ENCODE measurements around the gene APOL6. TPM values are rescaled to one million over a fixed set of nuclear protein-coding genes. Genes with fewer than 3 reads are reported as not detected.

APOL6 gene
- total and polyA plus RNA-seq, 10 of the 15 experiments (the other 5 are each of a cell fraction or from before 2014, with no cell fraction given), result 4.3 to 22.9 (median 9.3) TPM

DNA sequence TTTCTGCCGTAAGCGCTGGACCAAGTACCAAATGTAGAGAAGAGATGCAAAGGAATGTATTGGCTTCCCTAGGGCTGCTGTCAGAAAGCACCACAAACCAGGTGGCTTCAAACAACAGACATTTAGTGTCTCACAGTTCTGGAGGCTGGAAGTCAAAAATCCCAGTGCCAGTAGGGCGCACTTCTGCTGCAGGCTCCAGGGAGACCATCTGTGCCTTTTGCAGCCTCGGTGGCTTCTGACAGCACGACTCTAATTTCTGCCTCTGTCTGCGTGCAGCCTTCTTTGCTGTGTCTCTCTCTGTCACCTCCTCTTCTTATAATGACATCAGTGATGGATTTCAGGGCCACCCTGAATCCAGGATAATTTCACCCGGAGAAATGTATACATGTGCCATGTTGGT lies 2.8 kb downstream of the APOL6 start (continued):
- TF ChIP-seq, protein P1, sequence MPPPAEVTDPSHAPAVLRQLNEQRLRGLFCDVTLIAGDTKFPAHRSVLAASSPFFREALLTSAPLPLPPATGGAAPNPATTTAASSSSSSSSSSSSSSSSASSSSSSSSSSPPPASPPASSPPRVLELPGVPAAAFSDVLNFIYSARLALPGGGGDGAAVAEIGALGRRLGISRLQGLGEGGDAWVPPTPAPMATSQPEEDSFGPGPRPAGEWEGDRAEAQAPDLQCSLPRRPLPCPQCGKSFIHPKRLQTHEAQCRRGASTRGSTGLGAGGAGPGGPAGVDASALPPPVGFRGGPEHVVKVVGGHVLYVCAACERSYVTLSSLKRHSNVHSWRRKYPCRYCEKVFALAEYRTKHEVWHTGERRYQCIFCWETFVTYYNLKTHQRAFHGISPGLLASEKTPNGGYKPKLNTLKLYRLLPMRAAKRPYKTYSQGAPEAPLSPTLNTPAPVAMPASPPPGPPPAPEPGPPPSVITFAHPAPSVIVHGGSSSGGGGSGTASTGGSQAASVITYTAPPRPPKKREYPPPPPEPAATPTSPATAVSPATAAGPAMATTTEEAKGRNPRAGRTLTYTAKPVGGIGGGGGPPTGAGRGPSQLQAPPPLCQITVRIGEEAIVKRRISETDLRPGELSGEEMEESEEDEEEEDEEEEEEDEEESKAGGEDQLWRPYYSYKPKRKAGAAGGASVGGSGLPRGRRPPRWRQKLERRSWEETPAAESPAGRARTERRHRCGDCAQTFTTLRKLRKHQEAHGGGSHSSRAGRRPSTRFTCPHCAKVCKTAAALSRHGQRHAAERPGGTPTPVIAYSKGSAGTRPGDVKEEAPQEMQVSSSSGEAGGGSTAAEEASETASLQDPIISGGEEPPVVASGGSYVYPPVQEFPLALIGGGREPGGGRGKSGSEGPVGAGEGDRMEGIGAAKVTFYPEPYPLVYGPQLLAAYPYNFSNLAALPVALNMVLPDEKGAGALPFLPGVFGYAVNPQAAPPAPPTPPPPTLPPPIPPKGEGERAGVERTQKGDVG (CRISPR knock-in tag; IDR thresholded peaks at IDR 0.05), result no peak
- TF ChIP-seq SP1 (IDR thresholded peaks at IDR 0.05; ENCODE audit: low read depth, low read length) (no peak), GABPA (IDR thresholded peaks at IDR 0.05; ENCODE audit: low read depth) (no peak), SUPT20H (IDR thresholded peaks at IDR 0.05; ENCODE audit: borderline replicate concordance, control insufficient read depth, low read depth, low read length) (no peak), POLR2A (IDR thresholded peaks at IDR 0.05; ENCODE audit: low read depth, low read length) (no peak), HCFC1 (IDR thresholded peaks at IDR 0.05; ENCODE audit: low read length) (no peak), FOS (IDR thresholded peaks at IDR 0.05; ENCODE audit: borderline replicate concordance, extremely low read depth, insufficient read length) (no peak), RBBP5 (conservative IDR thresholded peaks at IDR 0.05) (no peak), ZNF207 (IDR thresholded peaks at IDR 0.05; ENCODE audit: borderline replicate concordance) (no peak)
- TF ChIP-seq, protein P2, sequence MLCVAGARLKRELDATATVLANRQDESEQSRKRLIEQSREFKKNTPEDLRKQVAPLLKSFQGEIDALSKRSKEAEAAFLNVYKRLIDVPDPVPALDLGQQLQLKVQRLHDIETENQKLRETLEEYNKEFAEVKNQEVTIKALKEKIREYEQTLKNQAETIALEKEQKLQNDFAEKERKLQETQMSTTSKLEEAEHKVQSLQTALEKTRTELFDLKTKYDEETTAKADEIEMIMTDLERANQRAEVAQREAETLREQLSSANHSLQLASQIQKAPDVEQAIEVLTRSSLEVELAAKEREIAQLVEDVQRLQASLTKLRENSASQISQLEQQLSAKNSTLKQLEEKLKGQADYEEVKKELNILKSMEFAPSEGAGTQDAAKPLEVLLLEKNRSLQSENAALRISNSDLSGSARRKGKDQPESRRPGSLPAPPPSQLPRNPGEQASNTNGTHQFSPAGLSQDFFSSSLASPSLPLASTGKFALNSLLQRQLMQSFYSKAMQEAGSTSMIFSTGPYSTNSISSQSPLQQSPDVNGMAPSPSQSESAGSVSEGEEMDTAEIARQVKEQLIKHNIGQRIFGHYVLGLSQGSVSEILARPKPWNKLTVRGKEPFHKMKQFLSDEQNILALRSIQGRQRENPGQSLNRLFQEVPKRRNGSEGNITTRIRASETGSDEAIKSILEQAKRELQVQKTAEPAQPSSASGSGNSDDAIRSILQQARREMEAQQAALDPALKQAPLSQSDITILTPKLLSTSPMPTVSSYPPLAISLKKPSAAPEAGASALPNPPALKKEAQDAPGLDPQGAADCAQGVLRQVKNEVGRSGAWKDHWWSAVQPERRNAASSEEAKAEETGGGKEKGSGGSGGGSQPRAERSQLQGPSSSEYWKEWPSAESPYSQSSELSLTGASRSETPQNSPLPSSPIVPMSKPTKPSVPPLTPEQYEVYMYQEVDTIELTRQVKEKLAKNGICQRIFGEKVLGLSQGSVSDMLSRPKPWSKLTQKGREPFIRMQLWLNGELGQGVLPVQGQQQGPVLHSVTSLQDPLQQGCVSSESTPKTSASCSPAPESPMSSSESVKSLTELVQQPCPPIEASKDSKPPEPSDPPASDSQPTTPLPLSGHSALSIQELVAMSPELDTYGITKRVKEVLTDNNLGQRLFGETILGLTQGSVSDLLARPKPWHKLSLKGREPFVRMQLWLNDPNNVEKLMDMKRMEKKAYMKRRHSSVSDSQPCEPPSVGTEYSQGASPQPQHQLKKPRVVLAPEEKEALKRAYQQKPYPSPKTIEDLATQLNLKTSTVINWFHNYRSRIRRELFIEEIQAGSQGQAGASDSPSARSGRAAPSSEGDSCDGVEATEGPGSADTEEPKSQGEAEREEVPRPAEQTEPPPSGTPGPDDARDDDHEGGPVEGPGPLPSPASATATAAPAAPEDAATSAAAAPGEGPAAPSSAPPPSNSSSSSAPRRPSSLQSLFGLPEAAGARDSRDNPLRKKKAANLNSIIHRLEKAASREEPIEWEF (IDR thresholded peaks at IDR 0.05; ENCODE audit: insufficient replicate concordance, low read depth, low read length), result no peak
- TF ChIP-seq, protein P3, sequence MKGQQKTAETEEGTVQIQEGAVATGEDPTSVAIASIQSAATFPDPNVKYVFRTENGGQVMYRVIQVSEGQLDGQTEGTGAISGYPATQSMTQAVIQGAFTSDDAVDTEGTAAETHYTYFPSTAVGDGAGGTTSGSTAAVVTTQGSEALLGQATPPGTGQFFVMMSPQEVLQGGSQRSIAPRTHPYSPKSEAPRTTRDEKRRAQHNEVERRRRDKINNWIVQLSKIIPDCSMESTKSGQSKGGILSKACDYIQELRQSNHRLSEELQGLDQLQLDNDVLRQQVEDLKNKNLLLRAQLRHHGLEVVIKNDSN (IDR thresholded peaks at IDR 0.05; ENCODE audit: borderline replicate concordance, extremely low read length, insufficient read depth, low read depth, low read length), result no peak
